Stimulated activated naive B cell treated with anti-CD40 and anti-IgM and Interleukin-4, amounts not matched to agents 10 μg/mL and 1 μg/mL and 100 μg/mL, for 72 hours (primary cell): ENCODE results near the gene CTTNBP2.
"Not testable (repeated sequence)": the region's sequence is repeated elsewhere in the genome, so short reads cannot be mapped to it uniquely, and the experiment has no call there.

Experiments used
- ATAC-seq, 2 donors: fragments of 150-1000 bp; cut with Tn5 transposase; replicated peaks; 2 replicates each; pipeline ENCODE4 v1.10.0; 2021; ENCODE audit warnings: moderate library complexity in 1 of 2
- DNase-seq: peaks from one replicate; pipeline ENCODE4 v3.0.0; 2021
- H3K27ac Mint-ChIP-seq: one replicate; pipeline ENCODE4 v1.8.0; 2022; ENCODE audit warnings: mild to moderate bottlenecking, mixed read lengths
- H3K27me3 Mint-ChIP-seq, 2 donors: one replicate each; pipeline ENCODE4 v1.8.0; 2022; ENCODE audit warnings: mixed read lengths in 2 of 2
- H3K36me3 Mint-ChIP-seq, 2 donors: one replicate each; pipeline ENCODE4 v1.8.0; 2022; ENCODE audit warnings: mixed read lengths in 2 of 2, mild to moderate bottlenecking in 1 of 2
- H3K4me1 Mint-ChIP-seq, 2 donors: one replicate each; pipeline ENCODE4 v1.8.0; 2022; ENCODE audit warnings: mixed read lengths in 2 of 2, mild to moderate bottlenecking in 1 of 2
- H3K4me3 Mint-ChIP-seq, 2 donors: one replicate each; pipeline ENCODE4 v1.8.0; 2022; ENCODE audit warnings: mild to moderate bottlenecking in 2 of 2, mixed read lengths in 2 of 2, moderate library complexity in 1 of 2
- H3K9me3 Mint-ChIP-seq, 2 donors: one replicate each; pipeline ENCODE4 v1.8.0; 2022; ENCODE audit warnings: mixed read lengths in 2 of 2, mild to moderate bottlenecking in 1 of 2

Gene CTTNBP2

GRCh38 chr7:117711556-117711955, 161.7 kb downstream of the CTTNBP2 start:
- H3K9me3 Mint-ChIP-seq = no peaks in the 10 kb centered on the region
- H3K4me3 Mint-ChIP-seq = no peak overlapping the region
- H3K27ac Mint-ChIP-seq = no peak overlapping the region
- DNase-seq (no peak), ATAC-seq (no peak)
- peaks cover 0 to 11% of the 10 kb centered on the region in 2 donors for H3K27me3 Mint-ChIP-seq
- no peaks in the 10 kb centered on the region for H3K36me3 Mint-ChIP-seq
- H3K4me1 Mint-ChIP-seq = no peaks in the 10 kb centered on the region

GRCh38 chr7:117708173-117708572, 165.1 kb downstream of the CTTNBP2 start:
- not testable (repeated sequence) for H3K4me3 Mint-ChIP-seq, H3K9me3 Mint-ChIP-seq, H3K4me1 Mint-ChIP-seq, ATAC-seq, H3K27ac Mint-ChIP-seq, H3K36me3 Mint-ChIP-seq, H3K27me3 Mint-ChIP-seq, DNase-seq

DNA sequence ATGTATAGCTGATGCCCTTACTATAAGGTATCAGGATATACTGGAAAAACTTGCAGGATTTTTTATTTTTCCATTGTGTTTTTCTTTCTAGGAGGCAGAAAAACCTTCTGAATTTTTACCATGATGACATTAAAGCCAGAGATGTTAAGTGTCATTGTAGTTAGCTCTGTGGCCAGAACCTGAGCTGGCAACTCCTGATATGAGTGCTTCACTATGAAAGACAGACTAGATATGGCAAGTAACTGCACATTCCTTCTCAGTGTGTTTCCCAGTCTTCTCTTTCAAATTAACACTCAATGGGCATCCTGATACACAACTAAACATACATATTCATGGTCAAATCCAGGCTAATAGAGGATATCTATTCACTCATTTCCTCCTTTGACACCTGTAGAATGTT, 166.2 kb downstream of the CTTNBP2 start:
- ATAC-seq (no peak), DNase-seq (no peak)
- H3K4me3 Mint-ChIP-seq = no peak overlapping the region
- H3K27ac Mint-ChIP-seq = no peak overlapping the region
- peaks cover 0 to 4% of the 10 kb centered on the region in 2 donors for H3K9me3 Mint-ChIP-seq
- no peaks in the 10 kb centered on the region for H3K36me3 Mint-ChIP-seq
- peaks cover 0 to 4% of the 10 kb centered on the region in 2 donors for H3K27me3 Mint-ChIP-seq
- H3K4me1 Mint-ChIP-seq = no peaks in the 10 kb centered on the region

DNA sequence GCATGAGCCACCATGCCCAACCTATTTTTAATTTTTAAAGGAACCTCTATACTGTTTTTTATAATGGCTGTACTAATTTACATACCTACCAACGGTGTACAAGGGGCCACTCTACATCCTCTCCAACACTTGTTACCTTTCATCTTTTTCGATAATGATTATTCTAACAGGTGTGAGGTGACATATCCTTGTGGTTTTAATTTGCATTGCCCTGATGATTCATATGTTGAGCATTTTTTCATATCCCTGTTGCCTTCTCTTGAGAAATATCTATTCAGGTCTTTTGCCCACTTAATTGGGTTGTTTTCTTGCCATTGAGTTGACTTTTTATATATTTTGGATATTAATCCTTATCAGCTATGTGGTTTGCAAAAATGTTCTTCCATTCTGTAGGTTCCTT, 167.0 kb downstream of the CTTNBP2 start:
- Mint-ChIP-seq H3K4me1 (no peaks in the 10 kb centered on the region), H3K9me3 (peaks cover 0 to 4% of the 10 kb centered on the region in 2 donors), H3K4me3 (no peak overlapping the region), H3K27me3 (peaks cover 0 to 4% of the 10 kb centered on the region in 2 donors), H3K27ac (no peak overlapping the region), H3K36me3 (no peaks in the 10 kb centered on the region)
- DNase-seq (no peak), ATAC-seq (no peak)

DNA sequence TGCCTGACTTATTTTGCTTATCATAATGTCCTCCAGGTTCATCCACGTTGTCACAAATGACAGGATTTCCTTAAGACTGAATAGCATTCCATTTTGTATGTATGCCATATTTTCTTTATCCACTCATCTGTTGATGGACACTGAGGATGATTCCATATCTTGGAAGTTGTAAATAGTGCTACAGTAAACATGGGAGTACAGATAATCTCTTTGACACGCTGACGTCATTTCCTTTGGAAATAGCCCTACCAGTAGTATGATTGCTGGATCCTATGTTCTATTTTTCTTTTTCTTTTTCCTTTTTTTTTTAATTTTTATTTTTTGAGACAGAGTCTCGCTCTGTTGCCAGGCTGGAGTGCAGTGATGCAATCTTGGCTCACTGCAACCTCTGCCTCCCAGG, 167.6 kb downstream of the CTTNBP2 start:
- Mint-ChIP-seq H3K9me3 (peaks cover 1 to 4% of the 10 kb centered on the region in 2 donors), H3K36me3 (no peaks in the 10 kb centered on the region), H3K4me1 (no peaks in the 10 kb centered on the region), H3K4me3 (no peak overlapping the region), H3K27ac (no peak overlapping the region), H3K27me3 (peaks cover 0 to 4% of the 10 kb centered on the region in 2 donors)
- DNase-seq (no peak), ATAC-seq (no peak)

- H3K27me3 Mint-ChIP-seq = peaks cover 0 to 4% of the 10 kb centered on the region in 2 donors
Observed at GRCh38 chr7:117704063-117704462, 169.2 kb downstream of the CTTNBP2 start.

GRCh38 chr7:117698018-117698417, 175.2 kb downstream of the CTTNBP2 start:
- Mint-ChIP-seq H3K9me3 (peaks cover 1 to 3% of the 10 kb centered on the region in 2 donors), H3K27ac (no peak overlapping the region), H3K36me3 (no peaks in the 10 kb centered on the region), H3K4me1 (no peaks in the 10 kb centered on the region), H3K4me3 (no peak overlapping the region), H3K27me3 (peaks cover 0 to 4% of the 10 kb centered on the region in 2 donors)
- no peak for DNase-seq
- no peak for ATAC-seq

More at GRCh38 chr7:117704063-117704462, 169.2 kb downstream of the CTTNBP2 start:
- H3K36me3 Mint-ChIP-seq = no peaks in the 10 kb centered on the region
- peaks cover 1 to 4% of the 10 kb centered on the region in 2 donors for H3K9me3 Mint-ChIP-seq
- H3K27ac Mint-ChIP-seq = no peak overlapping the region
- no peak for DNase-seq
- ATAC-seq = no peak
- H3K4me3 Mint-ChIP-seq = no peak overlapping the region
- H3K4me1 Mint-ChIP-seq = no peaks in the 10 kb centered on the region

- DNase-seq = no peak
- Mint-ChIP-seq H3K27ac (no peak overlapping the region), H3K4me3 (no peak overlapping the region), H3K36me3 (no peaks in the 10 kb centered on the region), H3K9me3 (peaks cover 0 to 3% of the 10 kb centered on the region in 2 donors), H3K27me3 (no peaks in the 10 kb centered on the region), H3K4me1 (no peaks in the 10 kb centered on the region)
- no peak for ATAC-seq
Observed at GRCh38 chr7:117692338-117692737, 180.9 kb downstream of the CTTNBP2 start.

DNA sequence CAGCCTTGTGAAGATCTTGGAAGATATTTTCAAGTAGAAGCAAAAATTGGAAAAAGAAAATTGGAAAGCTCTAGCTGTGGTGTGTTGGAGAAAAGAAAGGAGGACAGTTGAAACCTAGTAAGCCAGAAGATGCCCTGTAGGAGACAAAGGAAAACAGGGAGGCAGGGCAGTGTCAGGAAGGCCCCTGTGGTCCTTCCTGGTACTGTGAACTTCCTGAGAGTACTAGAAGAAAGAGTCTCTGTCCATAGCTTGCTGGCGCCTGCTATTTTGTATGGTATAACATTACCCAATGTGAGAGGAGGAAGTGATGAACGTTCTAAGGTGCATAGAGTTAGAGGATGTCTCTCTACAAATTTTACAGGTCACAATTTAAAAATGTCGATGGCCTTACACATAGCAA, 183.1 kb downstream of the CTTNBP2 start:
- H3K9me3 Mint-ChIP-seq = peaks cover 0 to 3% of the 10 kb centered on the region in 2 donors
- no peaks in the 10 kb centered on the region for H3K27me3 Mint-ChIP-seq
- H3K27ac Mint-ChIP-seq = no peak overlapping the region
- no peaks in the 10 kb centered on the region for H3K36me3 Mint-ChIP-seq
- no peaks in the 10 kb centered on the region for H3K4me1 Mint-ChIP-seq
- ATAC-seq (no peak), DNase-seq (no peak)
- no peak overlapping the region for H3K4me3 Mint-ChIP-seq

DNA sequence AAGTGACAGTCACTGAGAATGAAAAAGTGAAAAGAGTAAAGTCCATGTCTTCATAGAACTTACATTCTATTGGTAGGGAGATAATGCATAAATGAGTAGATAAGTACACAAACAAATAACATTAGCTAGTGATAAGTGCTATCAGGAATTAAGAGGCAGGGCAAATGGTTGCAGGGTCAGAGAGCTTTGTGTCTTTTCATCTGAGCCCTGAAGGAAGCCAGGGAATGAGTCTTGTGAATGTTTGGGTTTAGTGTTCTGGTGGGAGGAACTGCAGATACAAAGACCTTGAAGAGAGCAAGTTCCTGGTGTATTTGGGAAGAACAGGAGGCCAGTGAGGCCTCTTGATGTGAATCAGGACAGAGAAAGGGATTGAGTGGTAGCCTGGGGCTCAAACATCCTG, 183.8 kb downstream of the CTTNBP2 start:
- ATAC-seq (no peak), DNase-seq (no peak)
- Mint-ChIP-seq H3K9me3 (peaks cover 0 to 3% of the 10 kb centered on the region in 2 donors), H3K27me3 (no peaks in the 10 kb centered on the region), H3K36me3 (no peaks in the 10 kb centered on the region), H3K27ac (no peak overlapping the region), H3K4me3 (no peak overlapping the region), H3K4me1 (no peaks in the 10 kb centered on the region)

- Mint-ChIP-seq H3K36me3 (no peaks in the 10 kb centered on the region), H3K4me3 (no peak overlapping the region), H3K27me3 (no peaks in the 10 kb centered on the region), H3K4me1 (no peaks in the 10 kb centered on the region), H3K27ac (no peak overlapping the region), H3K9me3 (no peaks in the 10 kb centered on the region)
- DNase-seq = no peak
- ATAC-seq = no peak
Observed at GRCh38 chr7:117688126-117688525, 185.1 kb downstream of the CTTNBP2 start.

DNA sequence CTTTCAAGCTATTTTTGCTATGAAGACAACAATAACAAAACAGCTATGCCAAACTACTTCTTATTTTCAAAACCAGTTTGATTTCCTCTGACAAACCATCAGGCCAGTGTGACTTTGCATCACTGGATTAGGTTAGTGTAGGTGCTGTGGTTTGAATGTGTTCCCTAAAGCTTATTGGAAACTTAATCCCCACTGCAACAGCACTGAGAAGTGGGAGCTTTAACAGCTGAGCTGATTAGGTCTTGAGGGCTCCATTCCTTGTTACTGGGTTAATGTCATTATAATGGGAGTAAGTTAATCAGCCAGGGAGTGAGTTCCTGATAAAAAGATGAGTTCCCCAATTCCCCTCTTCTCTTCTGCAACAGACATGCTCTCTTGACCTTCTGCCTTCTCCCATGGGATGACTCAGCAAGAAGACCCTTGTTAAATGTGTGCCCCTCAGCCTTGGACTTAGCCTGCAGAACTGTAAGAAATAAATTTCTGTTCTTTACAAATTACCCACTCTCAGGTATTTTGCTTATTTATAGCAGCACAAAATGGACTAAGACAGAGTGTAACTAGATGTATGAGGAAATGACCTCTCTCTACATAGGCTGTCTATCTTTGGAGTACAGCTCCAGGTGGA, 186.8 kb downstream of the CTTNBP2 start:
- no peaks in the 10 kb centered on the region for H3K9me3 Mint-ChIP-seq
- no peak for DNase-seq
- no peaks in the 10 kb centered on the region for H3K36me3 Mint-ChIP-seq
- no peak overlapping the region for H3K4me3 Mint-ChIP-seq
- no peak overlapping the region for H3K27ac Mint-ChIP-seq
- H3K4me1 Mint-ChIP-seq = no peaks in the 10 kb centered on the region
- ATAC-seq = no peak
- H3K27me3 Mint-ChIP-seq = no peaks in the 10 kb centered on the region

GRCh38 chr7:117685795-117686194, 187.4 kb downstream of the CTTNBP2 start:
- Mint-ChIP-seq H3K9me3 (no peaks in the 10 kb centered on the region), H3K36me3 (no peaks in the 10 kb centered on the region), H3K27ac (no peak overlapping the region), H3K27me3 (no peaks in the 10 kb centered on the region), H3K4me1 (no peaks in the 10 kb centered on the region), H3K4me3 (no peak overlapping the region)
- DNase-seq = no peak
- no peak for ATAC-seq

- H3K27ac Mint-ChIP-seq = no peak overlapping the region
- ATAC-seq = no peak
- no peaks in the 10 kb centered on the region for H3K36me3 Mint-ChIP-seq
Observed at GRCh38 chr7:117683430-117684175, 189.6 kb downstream of the CTTNBP2 start.

GRCh38 chr7:117682681-117683385, 190.4 kb downstream of the CTTNBP2 start:
- no peak for DNase-seq
- H3K27me3 Mint-ChIP-seq = no peaks in the 10 kb centered on the region
- H3K36me3 Mint-ChIP-seq = no peaks in the 10 kb centered on the region
- no peak overlapping the region for H3K27ac Mint-ChIP-seq
- no peak overlapping the region for H3K4me3 Mint-ChIP-seq
- ATAC-seq = no peak
- H3K4me1 Mint-ChIP-seq = no peaks in the 10 kb centered on the region
- no peaks in the 10 kb centered on the region for H3K9me3 Mint-ChIP-seq

More at GRCh38 chr7:117683430-117684175, 189.6 kb downstream of the CTTNBP2 start:
- Mint-ChIP-seq H3K27me3 (no peaks in the 10 kb centered on the region), H3K9me3 (no peaks in the 10 kb centered on the region), H3K4me1 (no peaks in the 10 kb centered on the region), H3K4me3 (no peak overlapping the region)
- no peak for DNase-seq
